GM19238 (cell line): ENCODE measurements around the gene VPS33A.
A peak's percentile ranks its signal among the peaks of the same experiment; 100 is the strongest.
"Not testable (repeated sequence)": the region's sequence is repeated elsewhere in the genome, so short reads cannot be mapped to it uniquely, and the experiment has no call there.

Experiments
- DNase-seq: peaks from one replicate; pipeline ENCODE4 v3.0.0; 2011; ENCODE audit warnings: low spot score; ENCODE audit not compliant: insufficient read length

Gene VPS33A

DNA sequence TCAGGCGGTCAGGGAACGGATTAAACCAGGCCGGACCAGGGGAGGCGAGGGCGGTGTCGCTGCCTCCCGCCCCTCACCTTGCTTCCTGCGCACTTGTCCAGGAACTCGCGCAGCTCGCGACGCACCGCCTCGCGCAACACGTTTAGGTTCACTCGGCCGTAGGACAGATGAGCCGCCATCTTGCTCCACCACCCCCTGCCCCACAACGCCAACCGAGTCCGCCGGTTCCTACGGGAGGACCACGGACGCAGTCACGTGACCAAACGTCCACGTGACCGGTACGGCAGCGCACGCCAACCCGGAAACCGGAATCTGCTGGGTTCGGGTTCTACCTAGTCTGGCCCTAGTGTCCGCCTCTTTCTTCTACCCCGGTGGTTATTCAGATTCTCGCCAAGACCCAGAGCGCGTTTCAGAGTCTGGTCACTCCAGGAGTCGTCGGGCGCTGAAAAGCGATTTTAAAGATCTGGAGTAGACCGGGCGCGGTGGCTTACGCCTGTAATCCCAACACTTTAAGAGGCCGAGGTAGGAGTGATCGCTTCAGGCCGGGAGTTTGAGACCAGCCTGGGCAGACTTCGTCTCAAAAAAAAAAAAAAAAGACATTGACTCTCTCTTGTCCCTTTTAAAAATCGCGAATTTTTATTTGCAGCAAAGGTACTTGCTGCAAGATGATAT lies at the start of gene VPS33A:
Gene VPS33A (minus strand): TSS at position 265 of the 672 bp plus-strand sequence. CDS start 86 bp downstream, at position 179.
- peak; percentile 89 for DNase-seq

DNA sequence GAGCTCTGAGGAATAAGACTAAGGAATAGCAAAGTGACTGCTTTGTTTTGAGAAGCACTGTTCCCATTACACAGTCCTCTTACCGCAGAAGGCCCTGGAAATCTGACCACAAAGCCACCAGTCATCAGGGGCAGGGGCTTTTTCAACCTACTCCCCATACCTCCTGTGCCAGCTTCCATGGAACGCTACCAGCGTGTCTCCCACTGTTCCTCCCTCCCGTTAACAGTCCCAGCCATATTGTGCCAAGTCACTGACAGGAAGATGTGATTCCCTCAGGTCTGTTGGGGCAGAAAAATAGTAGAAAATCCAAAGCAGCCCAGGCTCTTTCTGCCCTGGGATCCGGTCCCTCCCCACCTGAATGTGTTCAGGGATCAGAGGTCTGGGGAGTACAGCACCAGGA lies 46.6 kb upstream of the VPS33A start:
- DNase-seq: no peak

DNA sequence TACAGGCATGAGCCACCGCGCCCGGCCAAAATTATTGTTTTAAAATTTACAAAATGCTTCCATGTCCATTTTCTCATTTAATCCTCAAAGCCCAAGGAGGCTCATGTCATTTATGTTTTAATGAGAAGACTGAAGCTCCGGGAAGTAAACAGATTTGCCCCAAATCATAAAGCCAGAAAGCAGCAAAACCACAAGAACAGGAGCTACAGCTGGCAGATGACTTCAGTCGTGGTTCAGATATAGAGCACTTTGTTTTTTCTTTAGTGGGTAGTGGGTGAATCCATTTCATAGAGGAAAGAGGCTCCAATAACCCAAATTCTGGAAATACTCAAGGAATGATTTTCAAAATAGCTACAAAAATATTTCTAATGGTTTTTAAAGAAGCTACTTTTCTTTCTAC lies 45.4 kb upstream of the VPS33A start:
- no peak for DNase-seq

DNA sequence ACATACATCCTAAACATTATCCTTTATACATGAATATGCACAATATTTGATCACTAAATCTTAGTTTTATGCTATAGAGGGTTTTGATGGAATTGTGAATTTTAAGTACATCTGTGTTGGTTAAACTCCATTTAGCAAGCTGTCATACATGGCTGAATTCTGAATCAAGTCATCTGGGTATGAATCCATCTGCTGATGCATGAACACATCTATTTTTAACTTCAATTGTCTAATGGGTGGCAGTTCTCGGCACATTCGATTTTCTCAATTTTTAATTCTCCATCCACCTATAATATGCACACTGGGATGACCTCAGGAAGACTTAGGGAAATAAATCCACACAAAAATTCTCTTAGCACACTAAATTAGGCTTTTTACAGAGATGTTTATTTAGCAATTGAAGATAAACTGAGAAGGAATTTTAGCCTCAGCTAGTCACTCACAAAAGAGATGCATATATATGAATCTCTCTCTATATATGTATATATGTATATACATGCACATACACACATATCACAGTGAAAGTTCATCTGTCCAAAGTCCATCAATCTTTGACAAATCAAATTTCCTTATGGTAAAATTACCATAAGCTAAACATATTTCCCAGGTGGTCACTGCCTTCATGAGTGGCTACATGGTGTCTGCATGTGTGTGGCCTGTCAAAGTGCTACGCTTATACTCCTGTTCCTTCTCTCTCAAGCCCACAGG lies 44.5 kb upstream of the VPS33A start:
- DNase-seq: no peak

DNA sequence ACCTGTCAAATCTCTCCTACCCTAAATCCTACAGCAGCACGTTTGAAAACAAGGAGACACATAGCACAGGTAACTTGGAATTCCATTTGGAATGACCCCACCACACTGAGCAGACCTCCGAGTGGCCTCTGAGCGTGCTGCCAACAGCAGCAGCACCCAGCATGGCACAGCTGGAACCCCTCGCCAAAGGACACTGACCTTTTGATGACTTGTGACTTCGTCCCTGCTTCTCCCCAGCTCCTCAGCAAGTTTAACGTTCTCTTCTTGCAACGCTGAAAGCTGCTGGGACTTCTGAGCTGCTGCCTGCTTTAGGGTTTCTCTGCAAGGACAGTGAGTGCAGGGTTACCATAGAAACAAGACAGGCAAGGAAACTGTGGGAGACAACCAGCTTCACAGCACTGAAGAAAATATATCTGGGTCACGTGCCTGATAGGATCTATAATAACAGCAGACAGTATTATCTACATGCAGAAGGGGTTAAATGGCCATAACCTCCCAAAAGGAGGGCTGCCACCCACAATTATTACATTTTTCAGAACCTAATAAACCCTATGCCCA lies 43.3 kb upstream of the VPS33A start:
- DNase-seq: no peak

DNA sequence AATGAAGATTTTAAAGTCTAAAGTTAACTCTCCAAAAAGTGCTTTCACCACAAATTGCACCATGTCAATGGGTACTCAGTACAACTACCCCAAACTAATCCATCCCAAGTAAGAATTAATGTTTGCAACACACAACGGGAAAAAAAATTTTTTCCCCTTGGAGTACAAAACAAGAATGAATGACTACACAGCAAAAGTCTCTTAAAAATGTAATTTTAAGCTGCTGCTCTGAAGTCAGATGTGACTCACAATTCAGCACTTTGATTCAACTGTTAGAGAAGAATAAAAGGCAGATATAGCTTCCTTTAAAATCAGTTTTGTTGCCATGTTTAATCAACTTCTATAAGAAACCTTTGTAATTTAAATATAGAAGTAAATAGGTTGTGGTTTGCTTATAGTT lies 42.5 kb upstream of the VPS33A start:
- no peak for DNase-seq

DNA sequence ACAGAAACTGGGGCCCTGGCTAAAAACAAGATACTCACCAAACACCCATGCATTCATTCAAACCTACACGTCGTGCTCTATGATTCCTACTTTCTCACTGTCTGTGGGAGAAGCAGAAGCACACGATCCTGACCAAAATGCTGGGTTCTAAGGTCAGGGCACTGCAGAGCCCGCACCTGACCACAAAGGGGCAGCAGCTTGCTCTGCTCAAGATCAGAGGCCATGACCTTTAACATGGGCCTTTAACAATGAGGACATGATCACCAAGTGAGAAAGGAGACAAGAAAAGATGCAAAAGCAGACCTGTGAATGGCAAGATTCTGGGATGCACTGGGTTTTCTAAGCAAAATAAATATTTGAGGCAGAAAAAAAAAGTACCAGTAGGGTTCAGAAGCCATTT lies 40.1 kb upstream of the VPS33A start:
- no peak for DNase-seq

DNA sequence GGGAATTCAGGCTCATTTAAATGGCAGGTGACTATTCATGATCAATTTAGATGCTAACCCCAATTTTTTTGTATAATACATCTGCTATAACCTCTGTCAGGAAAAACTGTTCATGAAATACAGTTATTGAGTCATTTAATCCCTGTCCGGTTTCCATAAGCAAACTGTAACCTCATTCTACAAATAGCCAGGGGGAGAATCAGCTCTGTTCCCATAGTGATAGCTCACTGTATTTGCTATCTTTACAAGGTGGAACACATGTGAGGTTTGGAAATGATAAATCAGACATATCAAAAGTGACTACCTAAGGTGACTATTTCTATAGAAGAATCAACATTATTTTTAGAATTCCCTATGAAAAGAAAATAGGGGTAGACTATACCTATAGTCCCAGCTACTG lies 38.6 kb upstream of the VPS33A start:
- DNase-seq: no peak

DNA sequence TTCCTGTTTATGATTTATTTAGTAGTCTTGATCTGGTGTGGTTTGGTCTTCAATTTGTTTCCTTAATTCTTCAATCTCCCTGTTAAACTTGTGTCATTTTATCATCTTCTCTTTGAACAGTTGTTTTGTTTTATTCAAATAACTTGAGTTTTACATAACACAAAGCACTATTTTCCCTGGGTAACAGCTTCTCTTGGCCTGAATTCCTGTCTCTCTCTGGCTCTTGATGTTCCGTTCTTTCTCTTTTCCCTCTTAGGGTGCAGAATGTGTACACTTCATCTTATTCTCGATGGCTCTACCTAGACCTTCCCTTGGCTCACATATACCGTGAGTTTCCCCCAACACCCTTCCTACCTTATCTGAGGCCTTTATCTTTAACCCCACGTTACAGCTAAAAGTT lies 36.8 kb upstream of the VPS33A start:
- DNase-seq: no peak

DNA sequence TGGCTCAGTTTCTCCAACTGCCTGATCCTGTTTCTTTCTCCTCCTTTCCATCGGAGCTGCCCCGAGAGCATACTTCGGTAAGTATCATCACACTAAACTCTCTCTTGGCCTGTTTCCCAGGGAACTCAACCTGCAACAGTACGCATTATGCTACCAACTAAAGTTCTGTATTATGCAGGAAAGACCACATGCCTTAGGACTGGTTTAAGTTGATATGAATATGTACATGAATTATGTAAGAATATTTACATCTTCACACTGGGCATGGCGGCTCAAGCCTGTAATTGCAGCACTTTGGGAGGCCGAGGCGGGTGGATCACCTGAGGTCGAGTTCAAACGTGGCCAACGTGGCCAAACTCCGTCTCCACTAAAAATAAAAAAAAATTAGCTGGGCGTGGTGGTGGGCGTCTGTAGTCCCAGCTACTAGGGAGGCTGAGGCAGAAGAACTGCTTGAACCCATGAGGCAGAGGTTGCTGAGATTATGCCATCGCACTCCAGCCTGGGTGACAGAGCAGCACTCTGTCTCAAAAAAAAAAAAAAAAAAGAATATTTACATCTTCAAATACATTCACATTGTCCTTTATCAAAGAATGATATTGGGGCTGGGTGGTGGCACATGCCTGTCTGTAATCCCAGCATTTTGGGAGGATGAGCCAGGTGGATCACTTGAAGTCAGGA lies 31.9 kb upstream of the VPS33A start:
- no peak for DNase-seq

DNA sequence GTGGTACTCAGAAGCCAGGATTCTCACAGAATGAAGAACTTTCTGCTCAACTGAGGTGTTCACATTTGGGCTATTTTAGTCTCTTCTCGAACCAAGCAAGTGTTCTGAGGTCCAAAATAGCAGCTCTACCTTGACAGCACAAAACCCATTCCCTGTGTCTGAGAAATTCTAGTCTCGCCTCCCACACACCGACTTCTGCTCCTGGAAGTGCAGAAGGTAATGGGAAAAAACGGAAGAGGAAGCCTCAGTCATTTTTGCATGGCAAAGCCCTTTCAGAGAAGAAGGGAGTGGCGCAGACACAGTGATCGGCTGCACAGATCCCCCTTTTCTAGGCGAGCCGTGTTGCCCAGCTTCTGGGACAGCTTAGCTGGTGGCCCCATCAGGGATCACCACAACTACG lies 31.2 kb upstream of the VPS33A start:
- no peak for DNase-seq

DNA sequence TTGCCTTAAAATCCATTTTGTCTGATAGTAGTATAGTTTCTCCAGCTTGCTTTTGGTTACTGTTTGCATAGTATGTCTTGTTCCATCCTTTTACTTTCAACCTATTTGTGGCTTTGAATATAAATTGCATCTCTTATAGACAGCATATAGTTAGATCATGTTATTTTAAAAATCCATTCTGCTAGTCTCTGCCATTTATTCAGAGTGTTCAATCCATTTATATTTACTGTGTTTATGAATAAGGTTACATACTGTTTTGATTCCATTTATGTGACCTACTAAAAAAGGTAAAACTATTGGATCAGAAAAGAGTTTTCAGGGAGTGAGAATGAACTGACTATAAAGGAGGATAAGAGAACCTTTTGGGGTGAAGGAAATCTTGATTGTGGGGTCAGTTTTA lies 29.6 kb upstream of the VPS33A start:
- DNase-seq: no peak

DNA sequence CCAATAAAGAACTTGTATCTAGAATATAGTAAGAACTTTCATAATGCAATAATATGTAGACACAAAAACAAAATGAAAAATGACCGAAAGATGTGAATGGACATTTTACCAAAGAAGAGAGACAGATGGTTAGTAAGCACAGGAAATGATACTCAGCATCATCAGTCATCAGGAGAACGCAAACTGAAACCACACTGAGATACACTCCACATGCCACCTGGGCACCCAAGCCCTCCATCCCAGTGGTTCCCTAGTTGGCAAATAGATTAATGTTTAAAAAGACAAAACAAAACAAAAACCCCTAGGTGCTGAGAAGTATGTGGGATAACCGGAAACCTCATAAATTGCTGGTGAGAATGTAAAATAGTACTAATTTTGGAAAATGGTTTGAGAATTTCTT lies 26.8 kb upstream of the VPS33A start:
- DNase-seq: peak; percentile 19

DNA sequence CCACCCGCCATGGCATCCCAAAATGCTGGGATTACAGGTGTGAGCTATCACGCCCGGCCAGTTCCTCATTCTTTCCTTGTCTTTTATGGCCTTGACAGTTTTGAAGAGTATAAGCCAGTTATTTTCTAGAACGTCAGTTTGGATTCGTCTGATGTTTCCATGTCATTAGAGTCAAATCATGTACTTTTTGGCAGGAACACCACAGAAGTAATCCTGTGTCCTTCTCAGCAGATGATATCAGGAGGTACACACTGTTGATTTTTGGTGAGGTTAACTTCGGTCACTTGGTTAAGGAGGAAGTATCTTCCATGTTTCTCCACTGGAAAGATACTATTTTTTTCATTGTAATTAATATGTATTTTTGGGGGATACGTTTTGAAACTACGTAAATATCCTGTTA lies 25.1 kb upstream of the VPS33A start:
- DNase-seq: no peak

DNA sequence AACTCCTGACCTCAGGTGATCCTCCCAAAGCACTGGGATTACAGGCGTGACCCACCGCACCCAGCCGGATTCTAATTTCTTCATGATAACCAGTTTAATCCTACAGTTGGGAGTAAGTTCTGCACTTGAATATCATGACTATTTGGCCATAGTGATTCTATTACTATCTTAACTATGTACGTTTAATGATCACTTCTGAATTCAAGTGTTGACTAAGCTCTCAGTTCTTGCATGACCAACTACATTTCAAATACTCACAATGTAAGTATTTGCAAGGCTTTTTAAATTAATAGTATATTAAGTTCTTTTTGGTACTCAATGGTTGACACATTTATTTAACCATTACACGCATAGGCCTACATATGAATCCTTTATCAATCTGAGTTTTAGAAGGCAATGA lies 17.4 kb upstream of the VPS33A start:
- no peak for DNase-seq

DNA sequence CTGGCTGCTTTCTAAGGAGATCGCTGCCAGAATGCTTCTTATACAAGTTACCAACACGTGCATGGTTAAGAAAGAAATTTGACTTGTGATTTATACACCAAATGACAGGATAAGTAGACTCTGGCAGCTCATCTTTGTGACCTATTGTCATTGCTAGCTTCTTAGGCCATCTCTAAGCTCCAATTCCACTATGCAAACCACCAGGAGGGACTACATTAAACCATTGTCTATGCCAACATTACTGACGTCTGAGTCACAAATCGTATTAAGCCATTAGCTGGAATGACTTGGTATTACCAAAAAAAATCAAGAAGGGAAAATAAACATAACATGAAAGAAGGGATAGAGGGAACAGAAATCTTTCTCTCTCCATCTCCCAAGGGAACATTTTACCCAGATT lies 15.8 kb upstream of the VPS33A start:
- DNase-seq: no peak

DNA sequence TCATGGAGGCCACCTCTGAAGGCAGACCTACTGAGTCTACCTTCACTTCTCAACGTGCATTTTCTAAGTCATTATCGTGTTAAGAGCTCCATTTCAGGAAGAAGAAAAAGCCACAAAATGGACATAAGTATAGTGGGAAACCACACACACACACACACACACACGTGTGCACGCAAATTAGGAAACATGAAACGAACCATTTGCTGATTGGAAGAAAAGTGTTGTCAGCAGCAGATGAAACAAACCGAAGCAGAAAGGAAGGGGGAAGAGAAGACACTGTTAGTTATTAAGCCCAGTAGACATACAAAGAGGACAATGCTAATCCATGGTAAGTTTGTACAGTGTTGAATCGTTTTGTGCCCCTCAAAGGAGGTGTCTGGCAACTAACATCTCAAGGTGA lies 9.9 kb upstream of the VPS33A start:
- no peak for DNase-seq

DNA sequence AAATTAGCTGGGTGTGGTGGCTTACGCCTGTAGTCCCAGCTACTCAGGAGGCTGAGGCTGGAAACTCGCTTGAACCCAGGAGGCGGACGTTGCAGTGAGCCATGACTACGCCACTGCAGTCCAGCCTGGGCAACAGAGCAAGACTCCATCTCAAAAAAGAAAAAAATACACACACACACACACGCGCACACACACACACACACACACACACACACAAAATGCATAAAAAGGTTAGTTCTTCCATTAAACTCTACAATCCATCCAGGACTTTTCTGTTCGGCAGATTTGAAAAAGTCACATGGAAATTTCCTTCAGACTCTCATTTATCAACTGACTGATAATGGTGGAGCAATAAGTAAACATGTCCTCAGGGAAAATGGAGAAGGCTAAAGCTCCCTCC lies 9.2 kb upstream of the VPS33A start:
- no peak for DNase-seq

DNA sequence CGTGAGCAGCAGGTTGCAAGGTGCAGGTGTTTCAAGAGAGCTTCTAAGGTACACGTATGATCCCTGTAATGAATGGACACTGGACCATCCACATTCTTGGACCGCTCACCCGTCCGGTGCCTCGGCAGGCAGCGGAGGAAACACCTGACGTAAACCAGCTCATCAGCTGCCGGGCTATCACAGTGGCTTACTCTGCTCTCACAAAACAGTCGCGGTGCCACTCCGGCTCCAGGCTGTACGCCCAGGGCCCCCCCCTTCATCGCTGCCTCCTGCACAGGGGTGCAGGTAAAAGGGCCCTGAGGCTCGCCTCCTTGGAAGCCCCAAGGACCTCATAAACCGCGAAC lies 436 bp downstream of the VPS33A start:
- DNase-seq: peak; percentile 19

DNA sequence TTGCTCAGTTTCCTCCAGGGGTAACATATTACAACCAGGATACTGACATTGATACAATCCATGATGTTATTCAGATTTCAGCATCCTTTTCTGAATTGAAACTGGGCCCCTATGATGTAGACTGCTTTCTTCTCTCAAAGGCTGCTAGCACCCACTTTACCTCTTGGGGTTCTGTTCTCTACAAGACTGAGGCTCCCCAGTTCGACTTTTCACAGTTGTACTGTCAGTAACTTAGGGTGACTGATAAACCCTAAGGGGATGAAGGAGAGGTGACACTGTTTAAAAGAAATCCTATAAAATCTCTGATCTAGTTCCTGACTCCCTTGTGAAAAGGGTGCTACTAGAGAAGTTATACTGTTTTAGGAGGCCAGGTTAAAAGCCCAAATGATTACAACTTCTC lies 818 bp downstream of the VPS33A start:
- DNase-seq: no peak

DNA sequence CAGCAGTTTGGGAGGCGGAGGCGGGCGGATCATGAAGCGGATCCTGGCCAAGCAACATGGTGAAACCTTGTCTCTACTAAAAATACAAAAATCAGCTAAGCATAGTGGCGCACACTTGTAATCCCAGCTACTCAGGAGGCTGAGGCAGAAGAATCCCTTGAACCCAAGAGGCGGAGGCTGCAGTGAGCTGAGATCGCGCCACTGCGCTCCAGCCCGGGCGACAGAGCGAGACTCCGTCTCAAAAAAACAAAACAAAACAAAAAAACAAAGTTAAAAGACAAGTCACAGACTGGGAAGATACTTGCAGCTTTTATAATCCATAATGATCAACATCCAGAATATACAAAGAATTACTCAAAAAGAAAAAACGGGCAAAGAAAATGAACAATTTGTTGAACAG lies 5.6 kb downstream of the VPS33A start:
- not testable (repeated sequence) for DNase-seq

DNA sequence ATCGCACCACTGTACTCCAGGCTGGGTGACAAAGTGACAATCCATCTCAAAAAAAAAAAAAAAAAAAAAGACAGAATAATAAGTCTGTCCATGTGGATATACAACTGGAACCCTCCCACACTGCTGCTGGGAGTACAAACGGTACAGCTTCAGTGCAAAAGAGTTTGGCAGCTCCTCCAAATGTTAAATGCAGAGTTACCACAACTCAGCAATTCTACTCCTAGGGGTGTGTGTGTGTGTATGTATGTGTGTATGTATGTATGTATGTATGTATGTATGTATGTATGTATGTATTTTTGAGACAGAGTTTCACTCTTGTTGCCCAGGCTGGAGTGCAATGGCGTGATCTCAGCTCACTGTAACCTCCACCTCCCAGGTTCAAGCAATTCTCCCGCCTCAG lies 7.4 kb downstream of the VPS33A start:
- DNase-seq: not testable (repeated sequence)

DNA sequence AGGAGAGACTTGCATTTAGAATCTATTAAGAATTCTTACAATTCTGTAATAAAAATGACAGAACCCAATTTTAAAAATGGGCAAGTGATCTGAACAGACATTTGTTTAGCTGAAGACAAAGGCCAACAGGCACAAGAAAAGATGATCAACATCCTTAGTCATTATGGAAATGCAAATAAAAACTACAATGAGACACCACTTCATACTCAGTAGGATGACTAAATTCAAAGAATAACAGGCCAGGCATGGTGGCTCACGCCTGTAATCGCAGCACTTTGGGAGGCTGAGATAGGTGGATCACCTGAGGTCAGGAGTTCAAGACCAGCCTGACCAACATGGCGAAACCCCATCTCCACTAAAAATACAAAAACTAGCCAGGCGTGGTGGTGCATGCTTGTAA lies 7.8 kb downstream of the VPS33A start:
- DNase-seq: not testable (repeated sequence)
